Measurements from ENCODE around the gene NCAPG. TPM values are rescaled to one million over a fixed set of nuclear protein-coding genes. Genes with fewer than 3 reads are reported as not detected.
"Not testable (repeated sequence)": the region's sequence is repeated elsewhere in the genome, so short reads cannot be mapped to it uniquely, and the experiment has no call there.

The NCAPG gene
- total RNA-seq, 2 donors from 2014 or later: 0.26 to 0.33 TPM

- H3K9me3 ChIP-seq: no peaks in the 10 kb centered on the region
- intact Hi-C loops (cut with DNase I): no loop called here
- TF ChIP-seq CTCF (IDR thresholded peaks at IDR 0.05): no peak
- TF ChIP-seq POLR2A (IDR thresholded peaks at IDR 0.05): no peak
- ATAC-seq (no peak), DNase-seq (no peak)
- no peak overlapping the region for H3K4me3 ChIP-seq
- no peaks in the 10 kb centered on the region for H3K36me3 ChIP-seq (replicated peaks in 1 of 2; ENCODE audit: insufficient read depth in 1 of 2, low read depth in 2 of 2)
- H3K4me1 ChIP-seq: no peaks in the 10 kb centered on the region
- no peak overlapping the region for H3K27ac ChIP-seq
- no peaks in the 10 kb centered on the region for H3K27me3 ChIP-seq
Measured at GRCh38 chr4:17851959-17852358, 41.2 kb downstream of the NCAPG start.

- TF ChIP-seq CTCF (IDR thresholded peaks at IDR 0.05) (no peak), POLR2A (IDR thresholded peaks at IDR 0.05) (no peak)
- H3K4me3 ChIP-seq: no peak overlapping the region
- H3K36me3 ChIP-seq (replicated peaks in 1 of 2; ENCODE audit: insufficient read depth in 1 of 2, low read depth in 2 of 2): no peaks in the 10 kb centered on the region
- WGBS, 2 donors: 84 to 89% methylated on average over 3 of the region's 3 CpGs
- no peaks in the 10 kb centered on the region for H3K4me1 ChIP-seq
- no peak for DNase-seq
- H3K9me3 ChIP-seq: no peaks in the 10 kb centered on the region
- no peak for ATAC-seq
- intact Hi-C loops (cut with DNase I): no loop called here
- H3K27me3 ChIP-seq: no peaks in the 10 kb centered on the region
- H3K27ac ChIP-seq: no peak overlapping the region
Measured at GRCh38 chr4:17854036-17854435, 43.3 kb downstream of the NCAPG start.

- no peaks in the 10 kb centered on the region for H3K9me3 ChIP-seq
- TF ChIP-seq CTCF (IDR thresholded peaks at IDR 0.05) (no peak), POLR2A (IDR thresholded peaks at IDR 0.05) (no peak)
- H3K36me3 ChIP-seq (replicated peaks in 1 of 2; ENCODE audit: insufficient read depth in 1 of 2, low read depth in 2 of 2): no peaks in the 10 kb centered on the region
- no peaks in the 10 kb centered on the region for H3K27me3 ChIP-seq
- intact Hi-C loops (cut with DNase I): no loop called here
- H3K27ac ChIP-seq: no peak overlapping the region
- no peak for DNase-seq
- H3K4me3 ChIP-seq: no peak overlapping the region
- no peaks in the 10 kb centered on the region for H3K4me1 ChIP-seq
- 74 to 80% methylated on average over 5 of the region's 5 CpGs for WGBS, 2 donors
- ATAC-seq: no peak
Measured at GRCh38 chr4:17859793-17860406, 49.1 kb downstream of the NCAPG start.

- H3K27ac ChIP-seq; DNase-seq; H3K36me3 ChIP-seq (replicated peaks in 1 of 2; ENCODE audit: insufficient read depth in 1 of 2, low read depth in 2 of 2); H3K4me3 ChIP-seq; H3K9me3 ChIP-seq; intact Hi-C loops (cut with DNase I); H3K27me3 ChIP-seq; H3K4me1 ChIP-seq; ATAC-seq: not testable (repeated sequence)
Measured at GRCh38 chr4:17861906-17862305, 51.1 kb downstream of the NCAPG start.

- no peaks in the 10 kb centered on the region for H3K36me3 ChIP-seq (replicated peaks in 1 of 2; ENCODE audit: insufficient read depth in 1 of 2, low read depth in 2 of 2)
- ATAC-seq: no peak
- peaks cover 13% of the 10 kb centered on the region for H3K4me1 ChIP-seq
- no peak for DNase-seq
- no peak overlapping the region for H3K4me3 ChIP-seq
- intact Hi-C loops (cut with DNase I): no loop called here
- H3K9me3 ChIP-seq: no peaks in the 10 kb centered on the region
- TF ChIP-seq POLR2A (IDR thresholded peaks at IDR 0.05): no peak
- no peak for TF ChIP-seq CTCF (IDR thresholded peaks at IDR 0.05)
- no peak overlapping the region for H3K27ac ChIP-seq
- WGBS, 2 donors: 93% methylated on average over 1 of the region's 1 CpG
- H3K27me3 ChIP-seq: no peaks in the 10 kb centered on the region
Measured at GRCh38 chr4:17865866-17866363, 55.1 kb downstream of the NCAPG start.

Data from body of pancreas (tissue), 4 donors.